ENCODE results near the gene CACNA1I.

Gene CACNA1I

DNA sequence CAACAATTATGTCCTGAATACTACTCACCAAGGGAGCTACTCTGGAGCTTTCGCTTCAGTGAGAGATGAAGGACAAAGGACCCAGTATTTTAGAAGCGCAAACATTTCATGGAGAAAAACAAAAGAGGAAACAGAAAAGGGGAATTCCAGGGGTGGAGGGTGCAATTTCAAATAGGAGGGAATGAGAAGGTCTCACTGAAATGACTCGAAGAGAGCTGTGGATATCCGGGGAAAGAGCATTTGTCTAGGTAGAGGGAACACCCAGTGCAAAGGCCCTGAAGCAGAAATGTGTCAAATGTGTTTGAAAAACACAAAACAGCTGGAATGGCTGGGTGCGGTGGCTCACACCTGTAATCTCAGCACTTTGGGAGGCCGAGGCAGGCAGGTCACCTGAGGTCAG, 40.4 kb upstream of the CACNA1I start:
- H3K36me3 Mint-ChIP-seq (ENCODE audit: low read depth) = peaks cover 74% of the 10 kb centered on the region
- H3K27ac Mint-ChIP-seq = peak overlapping the region; percentile 95
- peak overlapping the region; percentile 61 for H3K4me3 Mint-ChIP-seq
- intact Hi-C loops (cut with micrococcal nuclease) = loop anchor here (5.0 kb wide), 1 partner anchor 512 kb away; no protein-coding TSS in a partner anchor
- no peaks in the 10 kb centered on the region for H3K27me3 Mint-ChIP-seq
- H3K9me3 Mint-ChIP-seq = no peaks in the 10 kb centered on the region
- H3K4me1 Mint-ChIP-seq (ENCODE audit: low read depth) = peaks cover 79% of the 10 kb centered on the region

GRCh38 chr22:39530692-39531331, 39.7 kb upstream of the CACNA1I start:
- H3K27ac Mint-ChIP-seq = peak overlapping the region; percentile 95
- peaks cover 72% of the 10 kb centered on the region for H3K4me1 Mint-ChIP-seq (ENCODE audit: low read depth)
- H3K4me3 Mint-ChIP-seq = peak overlapping the region; percentile 61
- H3K36me3 Mint-ChIP-seq (ENCODE audit: low read depth) = peaks cover 67% of the 10 kb centered on the region
- intact Hi-C loops (cut with micrococcal nuclease) = loop anchor here (5.0 kb wide), 1 partner anchor 511 kb away; no protein-coding TSS in a partner anchor
- no peaks in the 10 kb centered on the region for H3K27me3 Mint-ChIP-seq
- no peaks in the 10 kb centered on the region for H3K9me3 Mint-ChIP-seq

DNA sequence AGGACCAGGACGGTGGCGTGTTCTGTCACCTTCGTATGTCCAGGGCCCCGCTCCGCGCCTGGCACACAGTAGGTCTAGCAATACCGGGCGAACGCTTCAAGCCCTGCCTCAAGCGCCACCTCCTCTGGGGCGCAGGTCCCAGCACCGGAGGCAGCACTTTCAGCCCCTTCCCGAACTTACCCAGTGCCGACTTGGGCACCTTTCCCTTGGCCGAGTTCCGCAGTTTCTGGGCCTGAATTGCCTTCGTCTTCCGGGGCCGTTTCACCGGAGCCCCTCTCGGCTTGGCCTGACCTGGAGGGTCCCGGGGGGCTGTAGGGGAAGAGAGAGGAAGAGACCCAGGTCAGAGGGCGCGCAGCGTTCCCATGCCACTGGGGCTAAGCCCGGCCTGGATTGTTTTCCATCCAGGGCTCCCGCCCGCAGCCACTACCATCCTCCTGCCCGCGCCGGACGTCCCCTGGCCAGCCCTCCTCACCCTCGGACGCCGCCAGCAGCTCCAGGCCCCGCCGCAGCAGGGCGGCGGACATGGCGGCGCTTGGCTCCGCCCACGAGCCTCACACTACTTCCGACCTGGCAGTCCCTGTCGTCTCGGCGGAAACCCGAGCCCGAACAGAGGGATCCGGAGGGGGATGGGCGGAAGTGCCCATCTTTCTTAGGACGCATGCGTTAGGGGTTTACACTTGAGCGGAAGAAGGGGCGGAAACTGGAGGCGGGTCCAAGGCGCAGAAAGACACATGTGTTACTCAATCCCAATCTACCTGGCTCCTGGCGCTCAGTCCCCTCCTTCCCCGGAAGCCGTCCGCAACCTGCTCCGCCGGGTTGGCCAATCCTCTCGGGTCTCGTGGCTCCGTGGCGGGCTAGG, 38.1 kb upstream of the CACNA1I start, which contains the start of gene RPS19BP1:
Gene RPS19BP1, minus strand, starts transcription at position 534 of the 859 bp plus-strand sequence. Its CDS starts 10 bp downstream, at position 524.
- H3K27ac Mint-ChIP-seq = peak within 1 kb of the TSS; percentile 95

DNA sequence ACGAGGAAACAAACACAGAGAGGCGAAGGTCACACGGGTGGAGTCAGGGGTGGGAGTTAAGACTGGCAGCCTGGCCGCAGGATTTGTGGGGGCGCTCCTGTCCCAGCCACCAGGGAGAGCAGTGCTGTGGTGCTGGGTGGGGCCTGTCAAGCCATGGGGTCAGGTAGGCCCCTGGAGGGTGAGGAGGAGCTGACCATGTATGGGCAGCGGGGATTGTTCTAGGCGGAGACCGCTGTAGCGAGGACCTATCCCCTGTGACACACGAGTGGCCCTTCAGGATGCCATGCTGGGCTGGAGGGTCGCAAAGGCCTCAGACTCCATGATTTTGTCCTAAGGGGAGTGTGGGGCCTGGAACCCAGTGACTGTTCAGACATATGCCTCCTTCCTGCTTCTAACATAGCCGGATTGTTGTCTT, 36.5 kb upstream of the CACNA1I start:
- H3K27ac Mint-ChIP-seq = no peak overlapping the region
- H3K9me3 Mint-ChIP-seq = no peaks in the 10 kb centered on the region
- H3K4me3 Mint-ChIP-seq = no peak overlapping the region
- peaks cover 41% of the 10 kb centered on the region for H3K4me1 Mint-ChIP-seq (ENCODE audit: low read depth)
- H3K36me3 Mint-ChIP-seq (ENCODE audit: low read depth) = peaks cover 38% of the 10 kb centered on the region
- no peaks in the 10 kb centered on the region for H3K27me3 Mint-ChIP-seq
- intact Hi-C loops (cut with micrococcal nuclease) = loop anchor here (1.0 to 5.0 kb wide), 2 partner anchors 490 to 508 kb away; no protein-coding TSS in a partner anchor

More for the DNA sequence above, 38.1 kb upstream of the CACNA1I start, which contains the start of gene RPS19BP1:
- Mint-ChIP-seq H3K36me3 (ENCODE audit: low read depth) (peaks cover 54% of the 10 kb centered on the region), H3K4me3 (peak within 1 kb of the TSS; percentile 95), H3K9me3 (no peaks in the 10 kb centered on the region), H3K4me1 (ENCODE audit: low read depth) (peaks cover 57% of the 10 kb centered on the region), H3K27me3 (no peaks in the 10 kb centered on the region)
- intact Hi-C loops (cut with micrococcal nuclease) = loop anchor here (2.0 to 5.0 kb wide), 2 partner anchors 14 to 510 kb away; no protein-coding TSS in a partner anchor

GRCh38 chr22:39534591-39535356, 35.8 kb upstream of the CACNA1I start:
- Mint-ChIP-seq H3K4me1 (ENCODE audit: low read depth) (peaks cover 34% of the 10 kb centered on the region), H3K27ac (no peak overlapping the region), H3K9me3 (no peaks in the 10 kb centered on the region), H3K4me3 (no peak overlapping the region), H3K36me3 (ENCODE audit: low read depth) (peaks cover 31% of the 10 kb centered on the region), H3K27me3 (peaks cover 3% of the 10 kb centered on the region)
- intact Hi-C loops (cut with micrococcal nuclease) = loop anchor here (1.0 to 5.0 kb wide), 3 partner anchors 273 to 508 kb away; no protein-coding TSS in a partner anchor

- H3K27ac Mint-ChIP-seq = no peak overlapping the region
- peaks cover 28% of the 10 kb centered on the region for H3K4me1 Mint-ChIP-seq (ENCODE audit: low read depth)
- no peaks in the 10 kb centered on the region for H3K9me3 Mint-ChIP-seq
- intact Hi-C loops (cut with micrococcal nuclease) = loop anchor here (5.0 kb wide), 1 partner anchor 272 kb away; no protein-coding TSS in a partner anchor
- peaks cover 25% of the 10 kb centered on the region for H3K36me3 Mint-ChIP-seq (ENCODE audit: low read depth)
- H3K27me3 Mint-ChIP-seq = peaks cover 8% of the 10 kb centered on the region
- H3K4me3 Mint-ChIP-seq = no peak overlapping the region
Observed at GRCh38 chr22:39535357-39535725, 35.2 kb upstream of the CACNA1I start.

DNA sequence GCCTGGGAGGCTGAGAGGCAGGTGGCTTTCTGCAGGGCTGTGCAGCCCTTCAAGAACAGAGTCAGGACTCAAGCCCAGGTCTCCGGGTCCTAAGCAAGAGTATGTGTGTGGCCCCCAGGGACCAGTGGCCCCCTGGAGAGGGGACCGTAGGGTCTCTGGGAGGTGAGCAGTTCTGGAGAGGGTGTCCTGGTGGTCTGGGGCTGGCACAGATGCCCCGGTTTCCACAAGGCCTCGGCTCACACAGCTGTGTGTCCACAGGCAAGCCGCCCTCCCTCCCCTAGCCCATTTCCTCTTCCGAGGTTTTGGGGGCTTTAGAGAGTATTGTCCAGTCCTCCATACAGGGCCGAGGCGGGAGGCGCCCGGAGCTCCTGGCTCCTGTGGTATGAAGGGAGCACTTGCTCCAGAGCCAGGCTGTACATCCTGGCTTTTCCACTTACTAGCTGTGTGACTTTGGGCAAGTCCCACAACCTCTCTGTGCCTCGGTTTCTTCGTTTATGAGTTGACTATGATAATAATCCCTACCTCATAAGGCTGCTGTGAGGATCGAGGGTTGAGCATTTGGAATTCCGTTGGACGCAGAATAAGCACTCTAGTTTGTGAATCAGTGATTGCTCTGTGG, 34.6 kb upstream of the CACNA1I start:
- Mint-ChIP-seq H3K27ac (no peak overlapping the region), H3K36me3 (ENCODE audit: low read depth) (peaks cover 19% of the 10 kb centered on the region), H3K4me3 (no peak overlapping the region), H3K9me3 (no peaks in the 10 kb centered on the region), H3K4me1 (ENCODE audit: low read depth) (peaks cover 22% of the 10 kb centered on the region), H3K27me3 (peaks cover 11% of the 10 kb centered on the region)
- intact Hi-C loops (cut with micrococcal nuclease) = loop anchor here (5.0 kb wide), 1 partner anchor 271 kb away; no protein-coding TSS in a partner anchor

- no peak overlapping the region for H3K4me3 Mint-ChIP-seq
- intact Hi-C loops (cut with micrococcal nuclease) = loop anchor here (5.0 kb wide), 1 partner anchor 271 kb away; no protein-coding TSS in a partner anchor
- H3K36me3 Mint-ChIP-seq (ENCODE audit: low read depth) = peaks cover 11% of the 10 kb centered on the region
- peaks cover 13% of the 10 kb centered on the region for H3K27me3 Mint-ChIP-seq
- peaks cover 15% of the 10 kb centered on the region for H3K4me1 Mint-ChIP-seq (ENCODE audit: low read depth)
- H3K9me3 Mint-ChIP-seq = no peaks in the 10 kb centered on the region
- no peak overlapping the region for H3K27ac Mint-ChIP-seq
Observed at GRCh38 chr22:39536711-39537110, 33.8 kb upstream of the CACNA1I start.

GRCh38 chr22:39537975-39538374, 32.6 kb upstream of the CACNA1I start:
- Mint-ChIP-seq H3K36me3 (ENCODE audit: low read depth) (no peaks in the 10 kb centered on the region), H3K27me3 (peaks cover 22% of the 10 kb centered on the region), H3K9me3 (no peaks in the 10 kb centered on the region), H3K4me3 (no peak overlapping the region), H3K4me1 (ENCODE audit: low read depth) (peaks cover 10% of the 10 kb centered on the region), H3K27ac (no peak overlapping the region)
- intact Hi-C loops (cut with micrococcal nuclease) = loop anchor here (5.0 kb wide), 1 partner anchor 269 kb away; no protein-coding TSS in a partner anchor

GRCh38 chr22:39543095-39543494, 27.5 kb upstream of the CACNA1I start:
- intact Hi-C loops (cut with micrococcal nuclease) = no loop called here
- Mint-ChIP-seq H3K4me3 (no peak overlapping the region), H3K4me1 (ENCODE audit: low read depth) (peaks cover 5% of the 10 kb centered on the region), H3K9me3 (no peaks in the 10 kb centered on the region), H3K27me3 (peaks cover 68% of the 10 kb centered on the region), H3K36me3 (ENCODE audit: low read depth) (no peaks in the 10 kb centered on the region), H3K27ac (no peak overlapping the region)

- H3K27me3 Mint-ChIP-seq = peaks cover 65% of the 10 kb centered on the region
Observed at GRCh38 chr22:39545386-39546365, 24.9 kb upstream of the CACNA1I start.

GRCh38 chr22:39546889-39547586, 23.5 kb upstream of the CACNA1I start:
- Mint-ChIP-seq H3K9me3 (no peaks in the 10 kb centered on the region), H3K4me1 (ENCODE audit: low read depth) (peaks cover 5% of the 10 kb centered on the region), H3K36me3 (ENCODE audit: low read depth) (no peaks in the 10 kb centered on the region), H3K27me3 (peaks cover 72% of the 10 kb centered on the region), H3K4me3 (no peak overlapping the region), H3K27ac (no peak overlapping the region)
- intact Hi-C loops (cut with micrococcal nuclease) = no loop called here

More at GRCh38 chr22:39545386-39546365, 24.9 kb upstream of the CACNA1I start:
- H3K4me3 Mint-ChIP-seq = no peak overlapping the region
- no peaks in the 10 kb centered on the region for H3K9me3 Mint-ChIP-seq
- no peaks in the 10 kb centered on the region for H3K36me3 Mint-ChIP-seq (ENCODE audit: low read depth)
- H3K4me1 Mint-ChIP-seq (ENCODE audit: low read depth) = peaks cover 5% of the 10 kb centered on the region
- intact Hi-C loops (cut with micrococcal nuclease) = no loop called here
- H3K27ac Mint-ChIP-seq = no peak overlapping the region

Data from dendritic cell treated with granulocyte-macrophage colony-stimulating factor and Interleukin-4, amounts not matched to agents 40 ng/mL and 50 ng/mL, for 4 days (primary cell).